NCI-H1436 (cell line): Measurements from ENCODE around the gene HEXB.

Experiments
- DNase-seq: peaks from one replicate; lab custom pipeline; 2025; lab: John Stamatoyannopoulos, UW

The HEXB gene

GRCh38 chr5:74684900-74685851 is at the start of gene HEXB:
HEXB (plus strand) TSS chr5:74685233; CDS start chr5:74685261, 28 bp downstream.
- DNase-seq, result peak; percentile 76

GRCh38 chr5:74636149-74636548 is 48.9 kb upstream of the HEXB start:
- DNase-seq, result no peak

GRCh38 chr5:74636552-74636951 is 48.5 kb upstream of the HEXB start:
- no peak for DNase-seq

DNA sequence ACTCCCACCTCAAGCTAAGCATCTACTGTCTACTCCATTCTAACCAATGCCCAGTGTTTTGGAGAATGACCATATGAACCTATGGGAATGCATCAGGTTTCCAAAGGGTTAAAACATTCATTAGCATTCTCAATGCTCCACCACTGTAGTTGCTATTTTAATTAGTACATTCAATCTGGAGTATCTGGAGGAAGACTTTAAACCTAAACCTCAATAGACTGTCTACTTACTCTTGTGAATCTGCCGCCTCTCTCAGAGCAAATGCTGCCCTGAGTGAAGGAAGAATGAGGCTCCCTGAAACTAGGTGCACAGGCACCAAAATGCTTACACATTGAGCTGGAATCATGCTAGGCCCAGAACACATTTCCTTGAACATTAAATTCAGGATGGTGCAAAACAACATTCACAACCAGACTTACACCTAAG is 46.5 kb upstream of the HEXB start:
- no peak for DNase-seq

DNA sequence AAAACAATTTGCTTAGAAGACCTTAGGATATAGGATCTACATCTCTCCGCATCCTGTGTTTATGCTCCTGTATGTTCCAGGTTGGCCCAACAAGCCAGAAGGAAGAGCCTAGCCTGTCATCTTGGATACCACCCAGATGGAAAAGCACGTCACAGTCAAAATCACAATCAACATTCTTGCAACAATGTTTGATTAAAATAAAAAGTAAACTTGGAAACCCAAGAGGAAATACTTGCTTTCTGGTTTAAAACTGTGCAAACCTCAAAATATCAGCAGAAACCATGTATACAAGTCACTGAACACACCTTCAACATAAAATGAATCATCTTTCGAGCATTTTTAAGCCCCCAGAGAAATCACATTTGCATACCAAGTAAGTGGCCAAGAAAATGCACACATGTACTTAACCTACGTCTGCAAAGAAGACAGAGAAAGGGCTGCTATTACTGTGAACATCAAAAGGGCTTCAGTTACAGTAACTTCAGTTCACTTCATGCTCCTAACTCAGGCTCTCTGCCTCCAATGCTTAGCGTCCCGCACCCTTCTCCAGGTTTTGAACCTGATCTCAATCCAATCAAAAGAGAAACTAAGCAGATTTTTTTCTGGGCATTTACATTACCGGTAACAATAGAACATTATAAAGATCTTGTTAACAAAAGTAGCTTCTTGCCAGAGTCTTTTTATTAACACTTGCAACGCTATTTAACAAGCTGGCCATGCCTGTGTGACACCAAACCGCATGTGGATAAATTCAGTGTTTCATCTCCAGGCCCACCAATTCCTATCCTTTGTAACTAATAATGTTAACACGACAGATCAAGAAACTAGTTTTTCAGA is 45.8 kb upstream of the HEXB start:
- no peak for DNase-seq

DNA sequence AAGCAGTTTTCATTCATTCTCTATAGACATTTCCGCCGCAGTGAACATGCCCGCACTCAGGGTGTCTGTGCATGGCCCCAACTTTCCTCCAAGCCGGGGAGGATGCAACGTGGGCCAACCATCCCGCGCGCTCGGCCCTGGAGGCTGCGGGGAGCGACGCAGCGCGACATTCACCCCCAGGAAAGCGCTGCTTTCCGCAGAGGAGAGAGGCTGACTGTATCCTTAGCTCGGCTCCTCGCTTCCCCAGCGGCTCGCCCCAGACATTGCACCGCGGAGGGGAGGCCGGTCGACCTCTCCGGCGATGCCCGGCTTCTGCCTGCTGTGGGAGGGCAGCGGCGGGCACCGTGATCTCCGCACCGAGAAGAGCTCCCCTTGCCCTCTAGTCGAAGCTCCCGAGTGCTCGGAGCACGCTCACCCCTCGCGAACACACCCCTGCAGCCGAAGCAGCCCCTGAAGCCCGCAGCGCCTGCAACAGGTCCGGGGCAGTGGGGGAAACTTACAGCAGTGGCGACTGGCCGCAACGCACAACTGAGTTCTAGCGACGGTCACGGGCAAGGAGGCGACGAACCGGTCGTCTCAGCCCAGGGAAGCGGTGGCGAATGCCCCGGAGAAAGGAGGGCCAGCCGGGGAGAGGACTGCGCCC is 45.1 kb upstream of the HEXB start:
- no peak for DNase-seq

DNA sequence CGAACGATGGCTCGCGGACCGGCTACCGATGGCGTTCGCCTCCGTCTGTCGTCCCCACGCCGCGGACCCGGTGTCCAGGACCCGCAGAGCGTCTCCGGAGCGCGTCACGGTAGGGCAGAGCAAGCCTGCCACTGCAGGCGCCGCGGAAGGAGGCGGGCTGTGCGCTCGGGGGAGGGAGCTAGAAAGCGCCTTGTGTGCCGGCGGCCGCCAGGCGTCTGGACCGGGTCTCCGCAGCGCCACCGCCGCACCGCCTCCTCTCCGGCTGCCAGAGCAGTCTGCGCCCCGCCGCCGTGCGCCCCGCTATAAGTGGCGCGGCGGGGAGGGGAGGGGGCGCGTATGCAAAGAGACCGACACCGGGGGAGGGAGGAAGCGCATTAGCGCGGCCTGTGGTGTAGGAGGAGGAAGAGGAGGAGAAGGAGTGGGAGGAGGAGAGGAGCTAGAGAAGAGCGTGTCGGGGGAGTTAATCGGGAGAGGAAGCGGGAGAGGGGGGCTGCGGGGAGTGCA is 44.5 kb upstream of the HEXB start, which contains the start of gene ENC1:
ENC1 (minus strand) TSS at position 279 of the 504 bp plus-strand sequence. CDS start 4,243 bp downstream, outside the sequence.
- peak; percentile 90 for DNase-seq

- DNase-seq, result peak; percentile 66
These were observed 43.9 kb upstream of the HEXB start for GRCh38 chr5:74640954-74641734.

DNA sequence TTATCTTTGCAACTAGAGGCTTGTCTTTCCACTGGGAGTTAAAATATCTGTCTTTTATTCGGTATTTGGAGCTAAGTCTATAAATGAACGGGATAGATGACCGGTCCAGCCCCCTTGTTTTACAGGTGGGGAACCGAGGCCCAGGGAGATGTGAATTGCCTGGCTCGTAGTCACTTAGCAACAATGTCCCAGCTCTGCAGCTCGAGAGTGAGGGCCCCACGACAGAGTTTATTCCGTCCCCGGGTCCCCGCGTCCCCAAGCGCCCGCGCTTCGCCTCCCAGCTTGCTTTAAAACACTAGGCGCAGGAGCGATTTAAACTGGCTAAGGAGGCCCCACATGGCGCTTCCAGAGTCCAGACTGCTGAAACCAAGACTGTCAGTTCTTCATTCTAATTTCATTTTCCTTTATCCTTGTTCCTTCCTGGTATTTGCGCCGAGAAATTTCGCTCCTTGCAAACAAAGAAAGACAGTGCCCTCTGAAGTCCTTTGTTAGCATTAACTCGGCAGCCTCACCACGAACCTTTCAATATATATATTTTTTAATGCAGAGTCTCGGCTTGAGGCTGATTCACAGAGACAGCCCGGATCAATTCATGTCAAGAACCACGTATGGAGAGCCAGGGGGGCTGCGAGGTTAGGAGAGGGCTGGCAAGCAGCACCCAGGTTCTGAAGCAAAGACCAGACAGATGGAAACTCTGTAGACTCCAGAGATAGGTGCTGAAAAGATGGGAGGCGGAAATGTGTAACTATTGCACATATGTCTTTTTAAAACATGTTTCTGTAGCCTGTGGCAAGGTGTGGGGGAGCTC is 43.1 kb upstream of the HEXB start:
- DNase-seq, result peak; percentile 32

- no peak for DNase-seq
These were observed 42.5 kb upstream of the HEXB start for GRCh38 chr5:74642543-74642863.

- no peak for DNase-seq
These were observed 41.9 kb upstream of the HEXB start for GRCh38 chr5:74643111-74643562.

GRCh38 chr5:74647096-74647495 is 37.9 kb upstream of the HEXB start:
- DNase-seq, result peak; percentile 57

DNA sequence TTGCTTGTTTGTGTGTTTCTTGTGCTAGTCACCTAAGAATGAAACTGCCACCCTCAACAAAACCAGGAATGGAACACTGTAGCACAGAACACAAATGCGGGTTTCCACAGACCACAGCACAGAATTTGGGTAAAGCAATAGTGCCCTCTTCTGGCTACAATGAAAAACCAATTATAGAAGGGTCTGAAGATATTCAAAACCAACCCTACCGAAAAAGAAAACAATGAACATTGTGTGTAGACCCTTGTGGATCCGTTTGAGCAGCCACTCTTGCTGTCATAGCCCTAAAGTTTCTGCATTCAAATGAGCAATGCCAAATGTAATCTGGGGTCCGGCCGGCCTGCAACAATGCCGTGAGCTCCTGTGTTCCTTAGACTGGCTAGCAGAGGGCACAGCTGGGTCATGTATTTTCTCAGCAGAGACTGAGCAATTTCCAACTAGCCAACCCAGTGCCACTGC is 36.2 kb upstream of the HEXB start:
- DNase-seq, result peak; percentile 64

GRCh38 chr5:74649421-74649973 is 35.5 kb upstream of the HEXB start:
- no peak for DNase-seq

DNA sequence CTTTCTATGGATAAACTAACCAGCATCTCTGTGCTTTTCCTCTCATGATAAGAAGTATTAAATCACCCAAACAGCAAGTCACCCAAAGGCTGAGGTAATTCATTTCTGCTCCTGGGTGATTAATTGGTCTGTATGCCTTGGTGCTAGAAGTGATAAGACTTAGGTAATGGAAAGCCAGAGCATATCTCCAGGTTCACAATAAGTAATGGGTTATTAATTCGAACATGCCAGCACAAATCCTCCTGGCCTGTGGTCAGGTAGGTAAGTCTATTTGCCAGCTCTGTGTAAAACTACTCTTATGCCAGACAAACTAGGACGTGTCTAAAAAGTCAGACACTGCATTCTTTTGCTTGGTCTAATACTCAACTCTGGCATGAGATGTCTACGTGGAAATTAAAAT is 33.3 kb upstream of the HEXB start:
- DNase-seq, result no peak

GRCh38 chr5:74652576-74652975 is 32.5 kb upstream of the HEXB start:
- DNase-seq, result no peak

DNA sequence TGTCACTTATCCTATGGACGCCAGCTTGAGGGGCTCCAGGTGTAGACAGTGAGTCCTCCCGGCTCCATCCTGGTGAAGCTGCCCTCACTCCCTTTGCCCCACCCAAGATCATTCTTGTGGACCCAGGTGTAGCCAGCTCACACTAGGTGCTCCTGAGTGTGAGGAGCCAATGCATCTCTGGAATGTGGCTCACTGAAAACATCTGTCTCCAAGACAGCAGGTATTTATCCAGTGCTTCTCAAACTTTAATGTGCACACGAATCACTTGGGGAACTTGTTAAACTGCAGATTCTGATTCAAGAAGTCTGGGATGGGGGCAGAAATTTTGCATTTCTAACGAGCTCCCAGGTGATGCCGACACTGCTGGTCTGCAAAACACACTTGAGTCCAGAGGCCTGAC is 31.0 kb upstream of the HEXB start:
- DNase-seq, result no peak

- no peak for DNase-seq
These were observed 29.8 kb upstream of the HEXB start for GRCh38 chr5:74655206-74655605.

- DNase-seq, result no peak
These were observed 29.3 kb upstream of the HEXB start for GRCh38 chr5:74655716-74656115.

DNA sequence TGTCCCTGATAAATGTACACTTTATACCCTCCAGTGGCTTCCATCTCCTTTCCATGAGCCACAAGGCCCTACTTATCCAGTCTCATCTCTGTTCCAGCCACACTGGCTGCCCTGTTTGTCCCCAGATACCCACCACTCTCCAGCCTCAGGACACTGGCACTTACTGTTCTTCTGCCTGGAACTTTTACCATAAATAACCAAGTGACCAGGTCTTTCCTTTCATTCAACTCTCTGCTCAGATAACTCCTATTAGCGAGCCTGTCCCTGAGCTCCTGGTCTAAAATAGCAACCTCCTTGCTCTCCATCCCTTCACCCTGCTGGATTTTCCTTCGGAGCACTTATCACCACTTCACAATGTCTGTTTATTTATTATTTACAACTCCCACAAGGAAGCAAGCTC is 27.9 kb upstream of the HEXB start:
- no peak for DNase-seq
